ENCODE results near the gene SLX9.

The SLX9 gene

DNA sequence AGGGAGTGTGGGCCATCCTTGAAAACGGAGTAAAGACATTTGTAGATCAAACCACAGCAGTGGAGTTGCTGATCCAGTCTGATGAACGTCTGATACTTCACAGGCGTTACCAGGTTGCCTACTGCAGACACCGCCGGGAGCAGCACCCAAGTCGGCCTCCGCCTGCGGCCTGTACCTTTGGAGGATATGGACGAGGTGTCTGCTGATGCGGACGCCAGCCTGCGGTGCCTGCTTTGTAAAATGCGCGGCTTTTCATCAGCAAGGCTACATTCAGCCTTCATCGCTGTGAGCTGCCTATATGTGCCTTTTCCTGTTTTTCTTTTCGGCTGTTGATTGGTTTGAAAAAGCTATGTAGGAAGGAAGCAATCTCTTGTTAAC is 16.0 kb downstream of the SLX9 start:
- H3K23ac ChIP-seq (ENCODE audit: low read length) = no peak overlapping the region
- no peak overlapping the region for H3K27ac ChIP-seq (ENCODE audit: low read depth, low read length)

GRCh38 chr21:44956356-44957046 is 16.7 kb downstream of the SLX9 start:
- peaks cover 11% of the 10 kb centered on the region for H3K36me3 ChIP-seq (ENCODE audit: control insufficient read depth, insufficient read depth, low read length)
- H3K9ac ChIP-seq (ENCODE audit: low read length) = no peak overlapping the region
- H3K56ac ChIP-seq (ENCODE audit: low read length) = no peak overlapping the region
- H3K4me2 ChIP-seq (ENCODE audit: low read length) = no peak overlapping the region
- no peak overlapping the region for H4K8ac ChIP-seq (ENCODE audit: low read depth, low read length)
- no peak overlapping the region for H3K18ac ChIP-seq (ENCODE audit: low read length)
- DNase-seq = no peak
- H2AK5ac ChIP-seq (ENCODE audit: low read length) = no peak overlapping the region
- H4K5ac ChIP-seq (ENCODE audit: low read length) = no peak overlapping the region
- peaks cover 33% of the 10 kb centered on the region for H3K79me2 ChIP-seq (ENCODE audit: control insufficient read depth, insufficient read depth, low read length)
- no peak overlapping the region for H3K27ac ChIP-seq (ENCODE audit: low read depth, low read length)
- no peak overlapping the region for H2BK15ac ChIP-seq (replicated peaks; ENCODE audit: low read depth)
- H2BK120ac ChIP-seq (ENCODE audit: low read depth, low read length) = no peak overlapping the region
- H2BK5ac ChIP-seq (ENCODE audit: low read length) = no peak overlapping the region
- H3K79me1 ChIP-seq (ENCODE audit: low read length) = peaks cover 11% of the 10 kb centered on the region
- no peaks in the 10 kb centered on the region for H3K27me3 ChIP-seq (ENCODE audit: insufficient read depth, low read length, poor library complexity)
- no peak overlapping the region for H3K4me3 ChIP-seq (ENCODE audit: low read length)
- H3K23ac ChIP-seq (ENCODE audit: low read length) = no peak overlapping the region
- no peaks in the 10 kb centered on the region for H3K4me1 ChIP-seq (ENCODE audit: control insufficient read depth, low read depth, low read length)
- WGBS (ENCODE audit: extremely low coverage, insufficient coverage, low lambda C conversion rate) = no CpG with 5 or more reads among the region's 35 CpGs
- H3K4ac ChIP-seq (ENCODE audit: low read depth, low read length) = no peak overlapping the region

More for the DNA sequence above, 16.0 kb downstream of the SLX9 start:
- Histone ChIP-seq H2BK120ac (ENCODE audit: low read depth, low read length) (no peak overlapping the region), H3K4me1 (ENCODE audit: control insufficient read depth, low read depth, low read length) (no peaks in the 10 kb centered on the region), H3K56ac (ENCODE audit: low read length) (no peak overlapping the region), H3K9ac (ENCODE audit: low read length) (no peak overlapping the region), H4K5ac (ENCODE audit: low read length) (no peak overlapping the region), H3K18ac (ENCODE audit: low read length) (no peak overlapping the region), H2BK5ac (ENCODE audit: low read length) (no peak overlapping the region), H3K4ac (ENCODE audit: low read depth, low read length) (no peak overlapping the region), H3K79me1 (ENCODE audit: low read length) (peaks cover 15% of the 10 kb centered on the region), H3K27me3 (ENCODE audit: insufficient read depth, low read length, poor library complexity) (no peaks in the 10 kb centered on the region), H3K79me2 (ENCODE audit: control insufficient read depth, insufficient read depth, low read length) (peaks cover 38% of the 10 kb centered on the region), H2AK5ac (ENCODE audit: low read length) (no peak overlapping the region), H3K4me2 (ENCODE audit: low read length) (no peak overlapping the region), H2BK15ac (replicated peaks; ENCODE audit: low read depth) (no peak overlapping the region), H3K4me3 (ENCODE audit: low read length) (no peak overlapping the region), H4K8ac (ENCODE audit: low read depth, low read length) (no peak overlapping the region), H3K36me3 (ENCODE audit: control insufficient read depth, insufficient read depth, low read length) (peaks cover 15% of the 10 kb centered on the region)
- no CpG with 5 or more reads among the region's 16 CpGs for WGBS (ENCODE audit: extremely low coverage, insufficient coverage, low lambda C conversion rate)
- no peak for DNase-seq

DNA sequence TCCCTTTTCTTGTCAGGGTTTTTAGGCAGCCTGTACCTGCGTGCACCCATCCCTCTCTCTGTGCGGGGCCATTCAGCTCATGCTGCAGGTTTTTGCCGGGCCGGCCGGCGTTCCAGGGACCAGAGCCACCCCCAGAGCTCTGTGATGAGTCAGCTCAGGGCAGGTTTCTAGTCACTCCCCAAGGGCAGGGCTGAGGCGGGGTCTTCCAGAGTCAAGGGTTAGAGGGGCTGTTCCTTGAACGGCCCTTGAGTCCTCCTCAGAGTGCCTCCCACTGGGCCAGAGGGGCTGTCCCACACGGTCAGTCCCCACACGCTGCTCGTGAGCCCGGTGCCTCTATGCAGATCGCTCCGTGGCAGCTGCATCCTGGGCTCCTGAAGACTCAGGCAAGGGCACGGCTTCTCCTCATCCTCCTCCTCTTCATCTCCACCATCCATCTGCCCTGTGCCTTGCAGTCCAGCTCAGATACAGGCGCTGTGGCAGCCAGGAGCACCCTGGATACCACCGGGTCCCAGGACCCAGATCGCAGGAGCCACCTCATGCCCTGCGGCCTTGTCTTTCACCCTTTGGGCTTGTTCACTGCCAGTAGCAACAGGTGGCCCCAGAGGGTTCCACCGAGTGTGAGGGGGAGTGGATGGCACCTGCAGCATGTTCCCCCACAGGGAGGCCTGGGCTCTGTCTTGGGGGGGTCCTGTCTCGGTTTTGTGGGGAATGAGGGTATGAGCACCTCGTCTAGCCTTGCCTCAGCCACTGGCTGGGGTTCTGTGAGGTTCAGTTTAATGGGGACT is 17.4 kb downstream of the SLX9 start:
- H3K36me3 ChIP-seq (ENCODE audit: control insufficient read depth, insufficient read depth, low read length) = peaks cover 13% of the 10 kb centered on the region
- no peak overlapping the region for H3K18ac ChIP-seq (ENCODE audit: low read length)
- no CpG with 5 or more reads among the region's 22 CpGs for WGBS (ENCODE audit: extremely low coverage, insufficient coverage, low lambda C conversion rate)
- H3K4me1 ChIP-seq (ENCODE audit: control insufficient read depth, low read depth, low read length) = no peaks in the 10 kb centered on the region
- no peak overlapping the region for H2BK15ac ChIP-seq (replicated peaks; ENCODE audit: low read depth)
- H3K79me2 ChIP-seq (ENCODE audit: control insufficient read depth, insufficient read depth, low read length) = peaks cover 30% of the 10 kb centered on the region
- H2BK120ac ChIP-seq (ENCODE audit: low read depth, low read length) = no peak overlapping the region
- no peak for DNase-seq
- no peak overlapping the region for H2BK5ac ChIP-seq (ENCODE audit: low read length)
- H3K9ac ChIP-seq (ENCODE audit: low read length) = no peak overlapping the region
- H2AK5ac ChIP-seq (ENCODE audit: low read length) = no peak overlapping the region
- H3K4me2 ChIP-seq (ENCODE audit: low read length) = no peak overlapping the region
- no peak overlapping the region for H3K23ac ChIP-seq (ENCODE audit: low read length)
- no peak overlapping the region for H3K4ac ChIP-seq (ENCODE audit: low read depth, low read length)
- H3K79me1 ChIP-seq (ENCODE audit: low read length) = peaks cover 12% of the 10 kb centered on the region
- H3K56ac ChIP-seq (ENCODE audit: low read length) = no peak overlapping the region
- no peak overlapping the region for H4K8ac ChIP-seq (ENCODE audit: low read depth, low read length)
- no peaks in the 10 kb centered on the region for H3K27me3 ChIP-seq (ENCODE audit: insufficient read depth, low read length, poor library complexity)
- H3K27ac ChIP-seq (ENCODE audit: low read depth, low read length) = no peak overlapping the region
- no peak overlapping the region for H4K5ac ChIP-seq (ENCODE audit: low read length)
- H3K4me3 ChIP-seq (ENCODE audit: low read length) = no peak overlapping the region

- H3K36me3 ChIP-seq (ENCODE audit: control insufficient read depth, insufficient read depth, low read length) = peaks cover 13% of the 10 kb centered on the region
- H2BK120ac ChIP-seq (ENCODE audit: low read depth, low read length) = no peak overlapping the region
- no peak overlapping the region for H3K9ac ChIP-seq (ENCODE audit: low read length)
- peaks cover 15% of the 10 kb centered on the region for H3K79me1 ChIP-seq (ENCODE audit: low read length)
- no peak overlapping the region for H3K27ac ChIP-seq (ENCODE audit: low read depth, low read length)
- no peaks in the 10 kb centered on the region for H3K27me3 ChIP-seq (ENCODE audit: insufficient read depth, low read length, poor library complexity)
- peaks cover 23% of the 10 kb centered on the region for H3K79me2 ChIP-seq (ENCODE audit: control insufficient read depth, insufficient read depth, low read length)
- no peak overlapping the region for H2BK15ac ChIP-seq (replicated peaks; ENCODE audit: low read depth)
- H2BK5ac ChIP-seq (ENCODE audit: low read length) = no peak overlapping the region
- H3K56ac ChIP-seq (ENCODE audit: low read length) = no peak overlapping the region
- WGBS (ENCODE audit: extremely low coverage, insufficient coverage, low lambda C conversion rate) = no CpG with 5 or more reads among the region's 26 CpGs
- no peak overlapping the region for H3K4me3 ChIP-seq (ENCODE audit: low read length)
- no peak overlapping the region for H4K8ac ChIP-seq (ENCODE audit: low read depth, low read length)
- no peak overlapping the region for H4K5ac ChIP-seq (ENCODE audit: low read length)
- no peaks in the 10 kb centered on the region for H3K4me1 ChIP-seq (ENCODE audit: control insufficient read depth, low read depth, low read length)
- no peak overlapping the region for H3K4ac ChIP-seq (ENCODE audit: low read depth, low read length)
- no peak overlapping the region for H2AK5ac ChIP-seq (ENCODE audit: low read length)
- no peak for DNase-seq
- H3K18ac ChIP-seq (ENCODE audit: low read length) = no peak overlapping the region
- no peak overlapping the region for H3K4me2 ChIP-seq (ENCODE audit: low read length)
- no peak overlapping the region for H3K23ac ChIP-seq (ENCODE audit: low read length)
Measured at GRCh38 chr21:44957901-44958451, 18.1 kb downstream of the SLX9 start.

DNA sequence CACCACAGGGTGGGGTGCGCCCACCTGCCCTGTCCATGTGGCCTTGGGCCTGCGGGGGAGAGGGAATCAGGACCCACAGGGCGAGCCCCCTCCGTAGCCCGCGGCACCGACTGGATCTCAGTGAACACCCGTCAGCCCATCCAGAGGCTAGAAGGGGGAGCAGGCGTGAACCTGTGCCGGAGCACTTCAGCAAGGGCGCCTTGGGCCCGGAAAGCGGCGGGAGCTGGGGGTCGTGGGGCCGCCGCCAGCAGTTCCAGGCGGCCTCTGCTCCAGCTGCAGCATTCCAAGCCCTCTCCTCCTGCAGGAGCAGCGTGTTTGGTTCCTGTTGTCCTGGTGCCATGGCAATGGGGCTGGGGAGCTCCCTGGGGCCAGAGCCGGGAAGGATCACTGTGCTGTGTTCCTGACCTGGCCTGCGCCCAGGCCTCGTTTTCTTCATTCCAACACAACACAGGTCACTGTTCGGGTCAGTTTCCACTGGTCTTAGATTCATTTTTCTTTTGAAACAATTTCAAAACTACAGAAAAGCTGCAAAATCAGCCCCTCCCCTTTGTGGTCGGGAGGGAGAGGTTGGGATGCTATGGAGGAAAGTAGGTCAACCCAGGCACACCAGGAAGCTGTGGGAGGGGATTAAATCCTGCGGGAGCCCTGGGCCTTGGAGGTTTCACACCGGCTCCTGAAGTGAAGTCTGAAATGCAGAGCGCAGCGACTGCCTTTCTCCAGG is 18.8 kb downstream of the SLX9 start:
- DNase-seq = peak; percentile 47
- Histone ChIP-seq H3K27me3 (ENCODE audit: insufficient read depth, low read length, poor library complexity) (no peaks in the 10 kb centered on the region), H2BK120ac (ENCODE audit: low read depth, low read length) (no peak overlapping the region), H2BK5ac (ENCODE audit: low read length) (no peak overlapping the region), H3K4me2 (ENCODE audit: low read length) (no peak overlapping the region), H3K4me3 (ENCODE audit: low read length) (no peak overlapping the region), H3K56ac (ENCODE audit: low read length) (no peak overlapping the region), H4K5ac (ENCODE audit: low read length) (no peak overlapping the region), H3K27ac (ENCODE audit: low read depth, low read length) (no peak overlapping the region), H3K18ac (ENCODE audit: low read length) (no peak overlapping the region), H3K9ac (ENCODE audit: low read length) (no peak overlapping the region), H3K79me1 (ENCODE audit: low read length) (peaks cover 15% of the 10 kb centered on the region), H3K4me1 (ENCODE audit: control insufficient read depth, low read depth, low read length) (no peaks in the 10 kb centered on the region), H3K4ac (ENCODE audit: low read depth, low read length) (no peak overlapping the region), H3K36me3 (ENCODE audit: control insufficient read depth, insufficient read depth, low read length) (peaks cover 13% of the 10 kb centered on the region), H3K23ac (ENCODE audit: low read length) (no peak overlapping the region), H3K79me2 (ENCODE audit: control insufficient read depth, insufficient read depth, low read length) (peaks cover 19% of the 10 kb centered on the region), H2BK15ac (replicated peaks; ENCODE audit: low read depth) (no peak overlapping the region), H4K8ac (ENCODE audit: low read depth, low read length) (no peak overlapping the region), H2AK5ac (ENCODE audit: low read length) (no peak overlapping the region)
- WGBS (ENCODE audit: extremely low coverage, insufficient coverage, low lambda C conversion rate) = no CpG with 5 or more reads among the region's 28 CpGs
